ENCODE measurements around the gene SPTSSA. TPM values are rescaled to one million over a fixed set of nuclear protein-coding genes. Genes with fewer than 3 reads are reported as not detected.
A peak's percentile ranks its signal among the peaks of the same experiment; 100 is the strongest.

Gene SPTSSA, protein sequence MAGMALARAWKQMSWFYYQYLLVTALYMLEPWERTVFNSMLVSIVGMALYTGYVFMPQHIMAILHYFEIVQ
- total RNA-seq (2021) (21.7 to 24.5 TPM (median 22.5 TPM) in 3 replicates), Bru-seq, nascent RNA (percentile 90 among the genes with signal in this experiment)
- long read RNA-seq, experiment 1, transcript SPTSSA-201 (2 exons, 2,777 nt), result major isoform, 165 of 168 reads
- long read RNA-seq, experiment 1, partial matches to known transcripts, result 0 of 168 reads
- long read RNA-seq, experiment 1, other reads (novel, unspliced or antisense), result 3 of 168 reads
- long read RNA-seq, experiment 2, transcript SPTSSA-201 (2 exons, 2,777 nt), result major isoform, 69 of 97 reads
- long read RNA-seq, experiment 2, partial matches to known transcripts, result 0 of 97 reads
- long read RNA-seq, experiment 2, other reads (novel, unspliced or antisense), result 28 of 97 reads
- long read RNA-seq, experiment 3, transcript SPTSSA-201 (2 exons, 2,777 nt), result major isoform, 95 of 103 reads
- long read RNA-seq, experiment 3, partial matches to known transcripts, result 0 of 103 reads
- long read RNA-seq, experiment 3, other reads (novel, unspliced or antisense), result 8 of 103 reads

DNA sequence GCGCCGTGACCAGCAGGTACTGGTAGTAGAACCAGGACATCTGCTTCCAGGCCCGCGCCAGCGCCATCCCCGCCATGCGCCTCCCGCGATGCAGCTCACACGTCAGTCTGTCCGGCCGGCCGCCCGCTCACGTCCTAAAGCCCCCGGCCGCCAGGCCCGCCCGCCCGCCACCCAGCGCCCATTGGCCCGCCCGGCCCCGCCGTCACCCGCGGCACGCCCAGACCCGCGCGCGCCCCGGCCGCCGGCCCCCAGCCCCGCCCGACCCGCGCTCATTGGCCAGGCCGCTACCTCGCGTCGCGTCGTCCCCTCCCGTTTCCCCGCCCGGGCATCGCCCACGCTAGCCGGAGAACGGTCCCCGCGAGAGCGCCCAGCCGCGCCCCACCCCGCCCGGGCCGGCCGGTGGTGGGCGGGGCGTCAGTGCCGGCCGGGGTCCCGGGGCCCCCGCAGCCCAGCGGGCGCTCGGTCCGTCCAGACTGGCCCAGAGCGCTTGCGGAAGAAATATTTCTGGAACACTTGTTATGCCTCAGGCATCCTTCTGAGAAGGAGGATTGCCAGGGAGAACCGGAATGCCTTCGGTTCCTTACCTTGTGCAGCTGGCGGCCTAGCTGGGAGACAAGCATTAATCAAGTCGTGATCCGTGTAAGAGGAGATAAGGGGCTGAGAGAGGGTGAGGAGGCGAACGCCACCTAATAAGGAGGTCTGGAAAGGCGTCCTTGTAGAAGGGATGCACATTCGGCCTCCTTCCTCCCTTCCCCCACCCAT lies at the start of gene SPTSSA:
SPTSSA (minus strand) TSS at position 109 of the 762 bp plus-strand sequence; CDS start at position 76, 33 bp downstream.
- Mint-ChIP-seq H3K9me3 (no peaks in the 10 kb centered on the region), H3K27me3 (ENCODE audit: low read depth) (no peaks in the 10 kb centered on the region), H3K36me3 (peaks cover 2% of the 10 kb centered on the region; the same call in 1 of the 2 replicates), H3K4me1 (peaks cover 23% of the 10 kb centered on the region), H3K4me3 (peak within 1 kb of the TSS; percentile 83), H3K27ac (peak within 1 kb of the TSS; percentile 96)
- peak; percentile 88 for ATAC-seq
- ChIA-PET CTCF (interaction anchor here (0.7 to 2.0 kb wide), 3 partner anchors 23 to 130 kb away, joined by 3 to 5 read pairs (median 3); no protein-coding TSS in a partner anchor), POLR2A (no interaction called here)
- peak; percentile 88 for DNase-seq (ENCODE audit: low spot score)
- TF ChIP-seq, protein P1, sequence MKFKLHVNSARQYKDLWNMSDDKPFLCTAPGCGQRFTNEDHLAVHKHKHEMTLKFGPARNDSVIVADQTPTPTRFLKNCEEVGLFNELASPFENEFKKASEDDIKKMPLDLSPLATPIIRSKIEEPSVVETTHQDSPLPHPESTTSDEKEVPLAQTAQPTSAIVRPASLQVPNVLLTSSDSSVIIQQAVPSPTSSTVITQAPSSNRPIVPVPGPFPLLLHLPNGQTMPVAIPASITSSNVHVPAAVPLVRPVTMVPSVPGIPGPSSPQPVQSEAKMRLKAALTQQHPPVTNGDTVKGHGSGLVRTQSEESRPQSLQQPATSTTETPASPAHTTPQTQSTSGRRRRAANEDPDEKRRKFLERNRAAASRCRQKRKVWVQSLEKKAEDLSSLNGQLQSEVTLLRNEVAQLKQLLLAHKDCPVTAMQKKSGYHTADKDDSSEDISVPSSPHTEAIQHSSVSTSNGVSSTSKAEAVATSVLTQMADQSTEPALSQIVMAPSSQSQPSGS (CRISPR knock-in tag; IDR thresholded peaks at IDR 0.05; ENCODE audit: borderline replicate concordance, low read depth), result no peak
- TF ChIP-seq FOXJ3 (CRISPR knock-in tag; IDR thresholded peaks at IDR 0.05; ENCODE audit: borderline replicate concordance) (no peak), GABPB1 (CRISPR knock-in tag; IDR thresholded peaks at IDR 0.05) (no peak), EMX1 (CRISPR knock-in tag; IDR thresholded peaks at IDR 0.05) (no peak), NFYB (CRISPR knock-in tag; conservative IDR thresholded peaks at IDR 0.05; ENCODE audit: low read depth) (peak; percentile 52), ETV6 (CRISPR knock-in tag; IDR thresholded peaks at IDR 0.05) (no peak), SP1 (CRISPR knock-in tag; conservative IDR thresholded peaks at IDR 0.05) (peak; percentile 63; the same call in 1 of the 2 replicates), GTF2I (CRISPR knock-in tag; conservative IDR thresholded peaks at IDR 0.05) (no peak), CREM (CRISPR knock-in tag; IDR thresholded peaks at IDR 0.05) (no peak; the same call in 1 of the 2 replicates), TEAD1 (CRISPR knock-in tag; IDR thresholded peaks at IDR 0.05) (0 out of 2 replicates have a peak, but pooled peaks have one; percentile 16), MYBL2 (CRISPR knock-in tag; IDR thresholded peaks at IDR 0.05) (0 out of 2 replicates have a peak, but pooled peaks have one; percentile 57), ZNF423 (CRISPR knock-in tag; IDR thresholded peaks at IDR 0.05) (no peak), ZNF263 (CRISPR knock-in tag; IDR thresholded peaks at IDR 0.05; ENCODE audit: low read depth) (no peak)
- TF ChIP-seq, protein P2, sequence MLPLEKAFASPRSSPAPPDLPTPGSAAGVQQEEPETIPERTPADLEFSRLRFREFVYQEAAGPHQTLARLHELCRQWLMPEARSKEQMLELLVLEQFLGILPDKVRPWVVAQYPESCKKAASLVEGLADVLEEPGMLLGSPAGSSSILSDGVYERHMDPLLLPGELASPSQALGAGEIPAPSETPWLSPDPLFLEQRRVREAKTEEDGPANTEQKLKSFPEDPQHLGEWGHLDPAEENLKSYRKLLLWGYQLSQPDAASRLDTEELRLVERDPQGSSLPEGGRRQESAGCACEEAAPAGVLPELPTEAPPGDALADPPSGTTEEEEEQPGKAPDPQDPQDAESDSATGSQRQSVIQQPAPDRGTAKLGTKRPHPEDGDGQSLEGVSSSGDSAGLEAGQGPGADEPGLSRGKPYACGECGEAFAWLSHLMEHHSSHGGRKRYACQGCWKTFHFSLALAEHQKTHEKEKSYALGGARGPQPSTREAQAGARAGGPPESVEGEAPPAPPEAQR (CRISPR knock-in tag; IDR thresholded peaks at IDR 0.05), result no peak
- TF ChIP-seq, protein P3, sequence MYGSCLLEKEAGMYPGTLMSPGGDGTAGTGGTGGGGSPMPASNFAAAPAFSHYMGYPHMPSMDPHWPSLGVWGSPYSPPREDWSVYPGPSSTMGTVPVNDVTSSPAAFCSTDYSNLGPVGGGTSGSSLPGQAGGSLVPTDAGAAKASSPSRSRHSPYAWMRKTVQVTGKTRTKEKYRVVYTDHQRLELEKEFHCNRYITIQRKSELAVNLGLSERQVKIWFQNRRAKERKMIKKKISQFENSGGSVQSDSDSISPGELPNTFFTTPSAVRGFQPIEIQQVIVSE (CRISPR knock-in tag; IDR thresholded peaks at IDR 0.05; ENCODE audit: borderline replicate concordance), result no peak
- TF ChIP-seq, protein P4, sequence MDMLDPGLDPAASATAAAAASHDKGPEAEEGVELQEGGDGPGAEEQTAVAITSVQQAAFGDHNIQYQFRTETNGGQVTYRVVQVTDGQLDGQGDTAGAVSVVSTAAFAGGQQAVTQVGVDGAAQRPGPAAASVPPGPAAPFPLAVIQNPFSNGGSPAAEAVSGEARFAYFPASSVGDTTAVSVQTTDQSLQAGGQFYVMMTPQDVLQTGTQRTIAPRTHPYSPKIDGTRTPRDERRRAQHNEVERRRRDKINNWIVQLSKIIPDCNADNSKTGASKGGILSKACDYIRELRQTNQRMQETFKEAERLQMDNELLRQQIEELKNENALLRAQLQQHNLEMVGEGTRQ (CRISPR knock-in tag; IDR thresholded peaks at IDR 0.05), result no peak
- TF ChIP-seq, protein P5, sequence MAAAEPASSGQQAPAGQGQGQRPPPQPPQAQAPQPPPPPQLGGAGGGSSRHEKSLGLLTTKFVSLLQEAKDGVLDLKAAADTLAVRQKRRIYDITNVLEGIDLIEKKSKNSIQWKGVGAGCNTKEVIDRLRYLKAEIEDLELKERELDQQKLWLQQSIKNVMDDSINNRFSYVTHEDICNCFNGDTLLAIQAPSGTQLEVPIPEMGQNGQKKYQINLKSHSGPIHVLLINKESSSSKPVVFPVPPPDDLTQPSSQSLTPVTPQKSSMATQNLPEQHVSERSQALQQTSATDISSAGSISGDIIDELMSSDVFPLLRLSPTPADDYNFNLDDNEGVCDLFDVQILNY (CRISPR knock-in tag; IDR thresholded peaks at IDR 0.05), result no peak
- TF ChIP-seq, protein P6, sequence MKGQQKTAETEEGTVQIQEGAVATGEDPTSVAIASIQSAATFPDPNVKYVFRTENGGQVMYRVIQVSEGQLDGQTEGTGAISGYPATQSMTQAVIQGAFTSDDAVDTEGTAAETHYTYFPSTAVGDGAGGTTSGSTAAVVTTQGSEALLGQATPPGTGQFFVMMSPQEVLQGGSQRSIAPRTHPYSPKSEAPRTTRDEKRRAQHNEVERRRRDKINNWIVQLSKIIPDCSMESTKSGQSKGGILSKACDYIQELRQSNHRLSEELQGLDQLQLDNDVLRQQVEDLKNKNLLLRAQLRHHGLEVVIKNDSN (CRISPR knock-in tag; IDR thresholded peaks at IDR 0.05), result no peak
- TF ChIP-seq, protein P7, sequence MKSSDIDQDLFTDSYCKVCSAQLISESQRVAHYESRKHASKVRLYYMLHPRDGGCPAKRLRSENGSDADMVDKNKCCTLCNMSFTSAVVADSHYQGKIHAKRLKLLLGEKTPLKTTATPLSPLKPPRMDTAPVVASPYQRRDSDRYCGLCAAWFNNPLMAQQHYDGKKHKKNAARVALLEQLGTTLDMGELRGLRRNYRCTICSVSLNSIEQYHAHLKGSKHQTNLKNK (CRISPR knock-in tag; IDR thresholded peaks at IDR 0.05), result no peak
- TF ChIP-seq, protein P8, sequence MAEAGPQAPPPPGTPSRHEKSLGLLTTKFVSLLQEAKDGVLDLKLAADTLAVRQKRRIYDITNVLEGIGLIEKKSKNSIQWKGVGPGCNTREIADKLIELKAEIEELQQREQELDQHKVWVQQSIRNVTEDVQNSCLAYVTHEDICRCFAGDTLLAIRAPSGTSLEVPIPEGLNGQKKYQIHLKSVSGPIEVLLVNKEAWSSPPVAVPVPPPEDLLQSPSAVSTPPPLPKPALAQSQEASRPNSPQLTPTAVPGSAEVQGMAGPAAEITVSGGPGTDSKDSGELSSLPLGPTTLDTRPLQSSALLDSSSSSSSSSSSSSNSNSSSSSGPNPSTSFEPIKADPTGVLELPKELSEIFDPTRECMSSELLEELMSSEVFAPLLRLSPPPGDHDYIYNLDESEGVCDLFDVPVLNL (CRISPR knock-in tag; IDR thresholded peaks at IDR 0.05; ENCODE audit: borderline replicate concordance, low read depth), result no peak
- TF ChIP-seq, protein P9, sequence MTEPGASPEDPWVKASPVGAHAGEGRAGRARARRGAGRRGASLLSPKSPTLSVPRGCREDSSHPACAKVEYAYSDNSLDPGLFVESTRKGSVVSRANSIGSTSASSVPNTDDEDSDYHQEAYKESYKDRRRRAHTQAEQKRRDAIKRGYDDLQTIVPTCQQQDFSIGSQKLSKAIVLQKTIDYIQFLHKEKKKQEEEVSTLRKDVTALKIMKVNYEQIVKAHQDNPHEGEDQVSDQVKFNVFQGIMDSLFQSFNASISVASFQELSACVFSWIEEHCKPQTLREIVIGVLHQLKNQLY (CRISPR knock-in tag; IDR thresholded peaks at IDR 0.05), result no peak
- TF ChIP-seq, protein P10, sequence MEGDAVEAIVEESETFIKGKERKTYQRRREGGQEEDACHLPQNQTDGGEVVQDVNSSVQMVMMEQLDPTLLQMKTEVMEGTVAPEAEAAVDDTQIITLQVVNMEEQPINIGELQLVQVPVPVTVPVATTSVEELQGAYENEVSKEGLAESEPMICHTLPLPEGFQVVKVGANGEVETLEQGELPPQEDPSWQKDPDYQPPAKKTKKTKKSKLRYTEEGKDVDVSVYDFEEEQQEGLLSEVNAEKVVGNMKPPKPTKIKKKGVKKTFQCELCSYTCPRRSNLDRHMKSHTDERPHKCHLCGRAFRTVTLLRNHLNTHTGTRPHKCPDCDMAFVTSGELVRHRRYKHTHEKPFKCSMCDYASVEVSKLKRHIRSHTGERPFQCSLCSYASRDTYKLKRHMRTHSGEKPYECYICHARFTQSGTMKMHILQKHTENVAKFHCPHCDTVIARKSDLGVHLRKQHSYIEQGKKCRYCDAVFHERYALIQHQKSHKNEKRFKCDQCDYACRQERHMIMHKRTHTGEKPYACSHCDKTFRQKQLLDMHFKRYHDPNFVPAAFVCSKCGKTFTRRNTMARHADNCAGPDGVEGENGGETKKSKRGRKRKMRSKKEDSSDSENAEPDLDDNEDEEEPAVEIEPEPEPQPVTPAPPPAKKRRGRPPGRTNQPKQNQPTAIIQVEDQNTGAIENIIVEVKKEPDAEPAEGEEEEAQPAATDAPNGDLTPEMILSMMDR (IDR thresholded peaks at IDR 0.05), result no peak
